H9 (cell line): ENCODE data around the gene PLCG1. TPM values are rescaled to one million over a fixed set of nuclear protein-coding genes. Genes with fewer than 3 reads are reported as not detected.

Experiments
- DNase-seq: peaks from one replicate; pipeline ENCODE4 v3.0.0-alpha.2; 2017
- H2AFZ ChIP-seq: one replicate; pipeline ENCODE4 v1.6.1; 2013; ENCODE audit warnings: mild to moderate bottlenecking, low read length, control low read depth, moderate library complexity
- H2AK5ac ChIP-seq: 2 replicates; pipeline ENCODE4 v1.6.1; 2013; ENCODE audit warnings: low read length, control low read depth, mixed read lengths; ENCODE audit not compliant: insufficient read length
- H2BK120ac ChIP-seq: one replicate; pipeline ENCODE4 v1.6.1; 2013; ENCODE audit warnings: low read depth, mild to moderate bottlenecking, low read length, control low read depth, inconsistent platforms; ENCODE audit not compliant: poor library complexity, severe bottlenecking
- H2BK12ac ChIP-seq: 2 replicates; pipeline ENCODE4 v1.6.1; 2013; ENCODE audit warnings: low read length, control low read depth, mixed read lengths, low read depth; ENCODE audit not compliant: insufficient read length
- H2BK15ac ChIP-seq: 2 replicates; pipeline ENCODE4 v1.6.1; 2013; ENCODE audit warnings: low read depth, low read length, control low read depth
- H2BK20ac ChIP-seq: one replicate; pipeline ENCODE4 v1.6.1; 2013; ENCODE audit warnings: low read depth, mild to moderate bottlenecking, low read length, control low read depth, inconsistent platforms; ENCODE audit not compliant: poor library complexity, severe bottlenecking
- H2BK5ac ChIP-seq: 2 replicates; pipeline ENCODE4 v1.6.1; 2013; ENCODE audit warnings: low read length, control low read depth, mixed read lengths; ENCODE audit not compliant: insufficient read length
- H3K14ac ChIP-seq: 2 replicates; pipeline ENCODE4 v1.6.1; 2013; ENCODE audit warnings: low read length, control low read depth; ENCODE audit not compliant: insufficient read depth
- H3K18ac ChIP-seq: 2 replicates; pipeline ENCODE4 v1.6.1; 2013; ENCODE audit warnings: low read depth, mild to moderate bottlenecking, mixed read lengths, low read length, control low read depth; ENCODE audit not compliant: insufficient read length
- H3K23ac ChIP-seq: 2 replicates; pipeline ENCODE4 v1.6.1; 2013; ENCODE audit warnings: low read length, control low read depth, mixed read lengths, low read depth; ENCODE audit not compliant: insufficient read length
- H3K23me2 ChIP-seq: 2 replicates; pipeline ENCODE4 v1.6.1; 2013; ENCODE audit warnings: low read depth, mild to moderate bottlenecking, mixed read lengths, low read length, control low read depth; ENCODE audit not compliant: insufficient read length, poor library complexity, severe bottlenecking
- H3K27ac ChIP-seq: 2 replicates; pipeline ENCODE4 v1.5.1; 2013; ENCODE audit warnings: low read length, control low read depth, mixed read lengths, low read depth; ENCODE audit not compliant: insufficient read length
- H3K27me3 ChIP-seq: 2 replicates; pipeline ENCODE4 v1.6.1; 2013; ENCODE audit warnings: low read length, control low read depth, inconsistent platforms; ENCODE audit not compliant: insufficient read depth
- H3K4ac ChIP-seq: 2 replicates; pipeline ENCODE4 v1.6.1; 2013; ENCODE audit warnings: low read depth, mild to moderate bottlenecking, control low read depth, inconsistent platforms, low read length, moderate library complexity
- H3K4me1 ChIP-seq: 2 replicates; pipeline ENCODE4 v1.6.1; 2013; ENCODE audit warnings: low read length, control low read depth, inconsistent platforms; ENCODE audit not compliant: insufficient read depth
- H3K4me2 ChIP-seq: 2 replicates; pipeline ENCODE4 v1.6.1; 2013; ENCODE audit warnings: low read length, control low read depth, mixed read lengths; ENCODE audit not compliant: insufficient read length, insufficient read depth
- H3K56ac ChIP-seq: 2 replicates; pipeline ENCODE4 v1.6.1; 2013; ENCODE audit warnings: low read depth, mild to moderate bottlenecking, mixed read lengths, low read length, control low read depth; ENCODE audit not compliant: insufficient read length
- H3K79me1 ChIP-seq: 2 replicates; pipeline ENCODE4 v1.6.1; 2013; ENCODE audit warnings: low read depth, mild to moderate bottlenecking, moderate library complexity, low read length, control low read depth, inconsistent platforms; ENCODE audit not compliant: insufficient read depth, poor library complexity, severe bottlenecking
- H3K79me2 ChIP-seq: 2 replicates; pipeline ENCODE4 v1.6.1; 2013; ENCODE audit warnings: low read length, control low read depth, inconsistent platforms; ENCODE audit not compliant: insufficient read depth
- H3K9ac ChIP-seq: 2 replicates; pipeline ENCODE4 v1.6.1; 2013; ENCODE audit warnings: low read length, control low read depth, mixed read lengths; ENCODE audit not compliant: insufficient read length; ENCODE audit errors: extremely low read depth
- H3K9me3 ChIP-seq: one replicate; pipeline ENCODE4 v1.6.1; 2013; ENCODE audit warnings: low read depth, low read length, inconsistent platforms; ENCODE audit not compliant: control insufficient read depth
- H3T11ph ChIP-seq: one replicate; pipeline ENCODE4 v1.6.1; 2013; ENCODE audit warnings: mild to moderate bottlenecking, low read length, control low read depth, inconsistent platforms
- H4K20me1 ChIP-seq: one replicate; pipeline ENCODE4 v1.6.1; 2013; ENCODE audit not compliant: control insufficient read depth, insufficient read length, insufficient read depth
- H4K5ac ChIP-seq: 2 replicates; pipeline ENCODE4 v1.6.1; 2013; ENCODE audit warnings: low read depth, mild to moderate bottlenecking, mixed read lengths, low read length, control low read depth; ENCODE audit not compliant: insufficient read length
- H4K8ac ChIP-seq: replicated peaks from 2 replicates; pipeline ENCODE4 v1.6.1; 2013; ENCODE audit warnings: low read length, control low read depth, mixed read lengths, low read depth; ENCODE audit not compliant: insufficient read length
- H4K91ac ChIP-seq: 2 replicates; pipeline ENCODE4 v1.6.1; 2013; ENCODE audit warnings: low read depth, mild to moderate bottlenecking, moderate library complexity, mixed read lengths, low read length, control low read depth; ENCODE audit not compliant: insufficient read length
- H3K27ac Mint-ChIP-seq, 3 experiments: 2 replicates in 2 of 3; 3 replicates in 1 of 3; pipeline ENCODE4 v1.8.0; 2020 to 2021; ENCODE audit warnings: mixed read lengths in 3 of 3, mild to moderate bottlenecking in 1 of 3, moderate library complexity in 1 of 3
- H3K27me3 Mint-ChIP-seq: 2 replicates; pipeline ENCODE4 v1.8.0; 2021; ENCODE audit warnings: low read depth, mild to moderate bottlenecking, moderate library complexity, mixed read lengths
- H3K36me3 Mint-ChIP-seq, 3 experiments: 2 replicates in 2 of 3; 3 replicates in 1 of 3; pipeline ENCODE4 v1.8.0; 2020 to 2021; ENCODE audit warnings: low read depth in 3 of 3, mixed read lengths in 3 of 3; ENCODE audit not compliant: insufficient read depth in 1 of 3
- H3K4me1 Mint-ChIP-seq, 2 experiments: 2 replicates each; pipeline ENCODE4 v1.8.0; 2020; ENCODE audit warnings: mixed read lengths in 2 of 2
- H3K4me3 Mint-ChIP-seq, 2 experiments: 2 replicates in 1 of 2; 3 replicates in 1 of 2; pipeline ENCODE4 v1.8.0; 2020 to 2021; ENCODE audit warnings: mild to moderate bottlenecking in 2 of 2, mixed read lengths in 2 of 2, moderate library complexity in 1 of 2
- H3K9me3 Mint-ChIP-seq, 2 experiments: 2 replicates in 1 of 2; 3 replicates in 1 of 2; pipeline ENCODE4 v1.8.0; 2020; ENCODE audit warnings: mild to moderate bottlenecking in 2 of 2, mixed read lengths in 2 of 2, moderate library complexity in 1 of 2
- CTCF ChIP-seq: fragments of 200-600 bp; sonication (generic); conservative IDR thresholded peaks from 3 replicates; pipeline ENCODE4 v1.8.0; 2021; ENCODE audit warnings: antibody characterized with exemption, mild to moderate bottlenecking
- WGBS: extraction: QIAGEN DNeasy Blood & Tissue Kit; methylation state at CpG from one replicate; pipeline ENCODE4 v1.1.7; 2013; ENCODE audit warnings: missing lambda C conversion rate, low lambda C conversion rate, mixed read lengths; ENCODE audit not compliant: insufficient read length; ENCODE audit errors: extremely low coverage; 5-methylcytosine and 5-hydroxymethylcytosine counted together
- total RNA-seq: library from RNA; stranded (reverse); gene quantifications from 2 replicates; pipeline ENCODE4 v1.2.1, GENCODE V29; 2021

The PLCG1 gene
- total RNA-seq, 1 experiment from 2014 or later = 171 TPM

DNA sequence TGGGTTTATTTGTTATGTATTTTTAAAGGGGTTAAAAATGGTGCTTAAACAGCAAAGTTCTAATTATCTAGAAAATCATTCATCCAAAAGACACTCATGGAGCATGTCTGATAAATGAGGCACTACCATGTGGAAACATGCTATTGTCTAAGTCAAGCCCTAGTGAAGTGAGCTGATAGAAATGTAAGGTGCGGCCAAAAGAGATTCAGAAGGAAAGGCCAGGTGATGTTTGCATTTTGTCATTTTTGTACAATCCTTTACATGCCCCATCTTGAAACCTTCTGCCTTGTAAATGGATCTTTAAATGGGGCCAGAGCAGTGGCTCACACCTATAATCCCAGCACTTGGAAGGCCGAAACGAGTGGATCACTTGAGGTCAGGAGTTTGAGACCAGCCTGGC, 77.3 kb downstream of the PLCG1 start:
- H3K79me1 ChIP-seq = no peaks in the 10 kb centered on the region
- no peak for TF ChIP-seq CTCF
- Mint-ChIP-seq H3K9me3 (no peaks in the 10 kb centered on the region), H3K4me1 (no peaks in the 10 kb centered on the region), H3K36me3 (no peaks in the 10 kb centered on the region), H3K27me3 (peaks cover 2% of the 10 kb centered on the region; the same call in 1 of the 2 replicates), H3K4me3 (no peak overlapping the region), H3K27ac (no peak overlapping the region)
- H3K79me2 ChIP-seq = no peaks in the 10 kb centered on the region
- H3K27ac ChIP-seq = no peak overlapping the region
- H2BK120ac ChIP-seq = no peak overlapping the region
- H3K9me3 ChIP-seq = no peaks in the 10 kb centered on the region
- DNase-seq = no peak
- H2AK5ac ChIP-seq = no peak overlapping the region
- H2AFZ ChIP-seq = no peak overlapping the region
- H3K14ac ChIP-seq = no peak overlapping the region
- no peak overlapping the region for H3T11ph ChIP-seq
- WGBS = no CpG with 5 or more reads among the region's 3 CpGs
- no peak overlapping the region for H2BK20ac ChIP-seq
- H2BK15ac ChIP-seq = no peak overlapping the region
- no peak overlapping the region for H3K4ac ChIP-seq
- H3K18ac ChIP-seq = no peak overlapping the region
- H3K56ac ChIP-seq = no peak overlapping the region
- H3K23me2 ChIP-seq = no peaks in the 10 kb centered on the region
- H4K91ac ChIP-seq = no peak overlapping the region
- H3K23ac ChIP-seq = no peak overlapping the region
- no peak overlapping the region for H3K9ac ChIP-seq
- H4K5ac ChIP-seq = no peak overlapping the region
- H2BK5ac ChIP-seq = no peak overlapping the region
- no peak overlapping the region for H3K4me2 ChIP-seq
- H2BK12ac ChIP-seq = no peak overlapping the region
- no peaks in the 10 kb centered on the region for H3K4me1 ChIP-seq
- H4K20me1 ChIP-seq = no peaks in the 10 kb centered on the region
- no peaks in the 10 kb centered on the region for H3K27me3 ChIP-seq
- no peak overlapping the region for H4K8ac ChIP-seq
